ENCODE measurements around the gene C5orf22.

GRCh38 chr5:31568302-31568835 lies 36.3 kb downstream of the C5orf22 start:
- TF ChIP-seq CTCF (IDR thresholded peaks at IDR 0.05) (no peak), POLR2A (IDR thresholded peaks at IDR 0.05) (no peak)
